Ishikawa (cell line): ENCODE data around the gene OR4K15.

Experiments
- CEBPB ChIP-seq: IDR thresholded peaks from 2 replicates; pipeline ENCODE4 v1.6.1; 2012
- CREB1 ChIP-seq: IDR thresholded peaks from 2 replicates; pipeline ENCODE4 v1.6.1; 2012; ENCODE audit warnings: low read depth
- EGR1 ChIP-seq: IDR thresholded peaks from 2 replicates; pipeline ENCODE4 v1.6.1; 2012
- EP300 ChIP-seq: IDR thresholded peaks from 2 replicates; pipeline ENCODE4 v1.6.1; 2012; ENCODE audit warnings: borderline replicate concordance
- FOXM1 ChIP-seq: IDR thresholded peaks from 2 replicates; pipeline ENCODE4 v1.6.1; 2012; ENCODE audit warnings: low read depth, borderline replicate concordance
- YY1 ChIP-seq: IDR thresholded peaks from 2 replicates; pipeline ENCODE4 v1.6.1; 2012; ENCODE audit warnings: low read depth
- TF ChIP-seq, protein P1 (sequence below): IDR thresholded peaks from 2 replicates; pipeline ENCODE4 v1.6.1; 2012; ENCODE audit warnings: low read depth, mild to moderate bottlenecking
- TF ChIP-seq, protein P2 (sequence below): IDR thresholded peaks from 2 replicates; pipeline ENCODE4 v1.6.1; 2012

The OR4K15 gene

DNA sequence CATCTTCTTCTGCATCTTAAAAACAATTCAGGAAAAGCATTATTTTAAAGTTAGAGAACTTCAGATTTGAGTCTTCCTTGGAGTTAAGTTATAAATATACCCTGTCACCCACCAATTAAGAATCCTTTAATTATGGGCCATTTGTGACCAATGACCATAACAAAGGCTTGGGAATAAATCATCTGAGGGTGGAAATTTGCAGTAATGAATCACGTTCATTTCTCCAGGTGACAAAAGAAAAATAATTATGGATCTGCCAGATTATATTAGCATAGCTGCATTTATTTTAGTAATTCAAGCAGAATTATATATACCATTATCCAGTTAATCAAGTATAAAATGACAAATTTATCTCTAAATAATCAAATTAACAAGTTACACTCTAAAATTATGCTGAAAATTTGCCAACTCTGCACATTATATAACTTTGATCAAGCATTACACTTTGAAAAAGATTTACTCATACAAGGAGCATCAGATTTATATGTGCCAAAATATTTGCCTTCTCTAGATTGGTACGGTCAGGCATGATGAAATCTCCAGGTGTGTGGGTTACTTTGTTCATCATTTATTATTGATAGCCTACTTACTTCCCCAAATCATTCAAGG is 44.0 kb downstream of the OR4K15 start, which contains the start of gene OR4K14:
OR4K14 (minus strand) TSS at position 51 of the 609 bp plus-strand sequence. CDS start 4,114 bp downstream, outside the sequence.
- TF ChIP-seq, protein P1, sequence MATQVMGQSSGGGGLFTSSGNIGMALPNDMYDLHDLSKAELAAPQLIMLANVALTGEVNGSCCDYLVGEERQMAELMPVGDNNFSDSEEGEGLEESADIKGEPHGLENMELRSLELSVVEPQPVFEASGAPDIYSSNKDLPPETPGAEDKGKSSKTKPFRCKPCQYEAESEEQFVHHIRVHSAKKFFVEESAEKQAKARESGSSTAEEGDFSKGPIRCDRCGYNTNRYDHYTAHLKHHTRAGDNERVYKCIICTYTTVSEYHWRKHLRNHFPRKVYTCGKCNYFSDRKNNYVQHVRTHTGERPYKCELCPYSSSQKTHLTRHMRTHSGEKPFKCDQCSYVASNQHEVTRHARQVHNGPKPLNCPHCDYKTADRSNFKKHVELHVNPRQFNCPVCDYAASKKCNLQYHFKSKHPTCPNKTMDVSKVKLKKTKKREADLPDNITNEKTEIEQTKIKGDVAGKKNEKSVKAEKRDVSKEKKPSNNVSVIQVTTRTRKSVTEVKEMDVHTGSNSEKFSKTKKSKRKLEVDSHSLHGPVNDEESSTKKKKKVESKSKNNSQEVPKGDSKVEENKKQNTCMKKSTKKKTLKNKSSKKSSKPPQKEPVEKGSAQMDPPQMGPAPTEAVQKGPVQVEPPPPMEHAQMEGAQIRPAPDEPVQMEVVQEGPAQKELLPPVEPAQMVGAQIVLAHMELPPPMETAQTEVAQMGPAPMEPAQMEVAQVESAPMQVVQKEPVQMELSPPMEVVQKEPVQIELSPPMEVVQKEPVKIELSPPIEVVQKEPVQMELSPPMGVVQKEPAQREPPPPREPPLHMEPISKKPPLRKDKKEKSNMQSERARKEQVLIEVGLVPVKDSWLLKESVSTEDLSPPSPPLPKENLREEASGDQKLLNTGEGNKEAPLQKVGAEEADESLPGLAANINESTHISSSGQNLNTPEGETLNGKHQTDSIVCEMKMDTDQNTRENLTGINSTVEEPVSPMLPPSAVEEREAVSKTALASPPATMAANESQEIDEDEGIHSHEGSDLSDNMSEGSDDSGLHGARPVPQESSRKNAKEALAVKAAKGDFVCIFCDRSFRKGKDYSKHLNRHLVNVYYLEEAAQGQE: no peak
- no peak for TF ChIP-seq FOXM1
- TF ChIP-seq, protein P2, sequence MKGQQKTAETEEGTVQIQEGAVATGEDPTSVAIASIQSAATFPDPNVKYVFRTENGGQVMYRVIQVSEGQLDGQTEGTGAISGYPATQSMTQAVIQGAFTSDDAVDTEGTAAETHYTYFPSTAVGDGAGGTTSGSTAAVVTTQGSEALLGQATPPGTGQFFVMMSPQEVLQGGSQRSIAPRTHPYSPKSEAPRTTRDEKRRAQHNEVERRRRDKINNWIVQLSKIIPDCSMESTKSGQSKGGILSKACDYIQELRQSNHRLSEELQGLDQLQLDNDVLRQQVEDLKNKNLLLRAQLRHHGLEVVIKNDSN: no peak
- TF ChIP-seq YY1: no peak
- no peak for TF ChIP-seq EP300
- no peak for TF ChIP-seq EGR1
- TF ChIP-seq CREB1: no peak
- no peak for TF ChIP-seq CEBPB
